ENCODE data around the gene FAF1.
"Not testable (repeated sequence)": the region's sequence is repeated elsewhere in the genome, so short reads cannot be mapped to it uniquely, and the experiment has no call there.

The FAF1 gene

GRCh38 chr1:50527987-50528320 is 432.1 kb downstream of the FAF1 start:
- not testable (repeated sequence) for H3K4me1 ChIP-seq (ENCODE audit: control insufficient read depth, insufficient read depth, low read length, poor library complexity, severe bottlenecking); H3K9me3 ChIP-seq (ENCODE audit: control insufficient read depth, low read length); H3K27ac ChIP-seq (ENCODE audit: low read depth, low read length, severe bottlenecking); H3K36me3 ChIP-seq (ENCODE audit: control insufficient read depth, insufficient read depth, low read length); H3K4me3 ChIP-seq (ENCODE audit: extremely low read depth, insufficient read depth, low read length, poor library complexity, severe bottlenecking)
- 90% methylated on average over 2 to 3 of the region's 3 CpGs for WGBS, 2 experiments (ENCODE audit: insufficient coverage in 2 of 2)

DNA sequence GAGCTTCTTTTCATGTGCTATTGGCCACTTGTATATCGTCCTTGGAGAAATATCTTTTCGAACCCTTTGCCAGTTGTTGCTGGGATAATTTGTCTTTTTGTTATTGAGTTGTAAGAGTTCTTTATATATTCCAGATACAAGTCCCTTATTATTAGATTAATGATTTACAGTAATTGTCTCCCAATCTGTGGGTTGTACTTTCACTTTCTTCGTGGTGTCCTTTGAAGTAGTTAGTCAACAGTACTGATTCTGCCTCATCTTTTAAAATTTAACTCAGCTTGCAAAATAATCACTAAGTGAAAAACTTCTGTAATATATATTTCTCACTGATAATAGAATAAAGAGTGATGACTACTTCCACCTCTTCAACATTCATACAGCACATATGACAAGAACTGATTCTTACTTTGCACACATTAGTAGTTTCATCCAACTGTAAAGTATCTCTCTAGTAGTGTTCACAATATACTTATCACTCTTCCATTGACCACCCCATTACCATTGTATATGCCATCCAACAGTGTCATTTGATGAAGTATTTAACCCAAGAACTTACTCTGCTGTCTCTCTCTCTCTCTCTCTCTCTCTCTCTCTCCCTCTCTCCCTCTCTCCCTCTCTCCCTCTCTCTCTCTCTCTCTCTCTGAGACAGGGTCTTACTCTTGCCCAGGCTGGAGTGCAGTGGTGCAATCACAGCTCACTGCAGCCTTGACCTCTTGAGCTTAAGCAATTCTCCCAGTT is 432.6 kb downstream of the FAF1 start:
- WGBS, 2 experiments (ENCODE audit: insufficient coverage in 2 of 2) = no CpG with 5 or more reads among the region's 3 CpGs
- H3K9me3 ChIP-seq (ENCODE audit: control insufficient read depth, low read length) = peaks cover 5% of the 10 kb centered on the region
- no peaks in the 10 kb centered on the region for H3K4me1 ChIP-seq (ENCODE audit: control insufficient read depth, insufficient read depth, low read length, poor library complexity, severe bottlenecking)
- H3K36me3 ChIP-seq (ENCODE audit: control insufficient read depth, insufficient read depth, low read length) = peaks cover 4% of the 10 kb centered on the region
- H3K4me3 ChIP-seq (ENCODE audit: extremely low read depth, insufficient read depth, low read length, poor library complexity, severe bottlenecking) = no peak overlapping the region
- no peak overlapping the region for H3K27ac ChIP-seq (ENCODE audit: low read depth, low read length, severe bottlenecking)

DNA sequence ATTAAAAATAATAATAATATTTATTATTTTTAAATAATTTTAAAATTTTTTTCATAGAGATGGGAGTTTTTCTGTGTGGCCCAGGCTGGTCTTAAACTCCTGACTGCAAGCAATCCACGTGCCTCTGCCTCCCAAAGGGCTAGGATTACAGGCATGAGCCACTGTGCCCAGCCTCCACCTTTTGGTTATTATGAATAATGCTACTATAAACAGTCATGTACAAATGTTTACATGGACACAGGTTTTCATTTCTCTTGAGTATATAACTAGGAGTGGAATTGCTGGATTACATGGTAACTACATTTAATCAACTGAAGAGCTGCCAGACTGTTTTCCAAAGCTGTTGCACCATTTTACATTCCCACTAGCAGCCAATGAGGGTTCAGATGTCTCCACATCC is 433.6 kb downstream of the FAF1 start:
- Histone ChIP-seq H3K36me3 (ENCODE audit: control insufficient read depth, insufficient read depth, low read length) (peaks cover 4% of the 10 kb centered on the region), H3K4me1 (ENCODE audit: control insufficient read depth, insufficient read depth, low read length, poor library complexity, severe bottlenecking) (no peaks in the 10 kb centered on the region), H3K27ac (ENCODE audit: low read depth, low read length, severe bottlenecking) (no peak overlapping the region), H3K9me3 (ENCODE audit: control insufficient read depth, low read length) (peaks cover 5% of the 10 kb centered on the region), H3K4me3 (ENCODE audit: extremely low read depth, insufficient read depth, low read length, poor library complexity, severe bottlenecking) (no peak overlapping the region)
- no CpG with 5 or more reads among the region's 1 CpG for WGBS, 2 experiments (ENCODE audit: insufficient coverage in 2 of 2)

DNA sequence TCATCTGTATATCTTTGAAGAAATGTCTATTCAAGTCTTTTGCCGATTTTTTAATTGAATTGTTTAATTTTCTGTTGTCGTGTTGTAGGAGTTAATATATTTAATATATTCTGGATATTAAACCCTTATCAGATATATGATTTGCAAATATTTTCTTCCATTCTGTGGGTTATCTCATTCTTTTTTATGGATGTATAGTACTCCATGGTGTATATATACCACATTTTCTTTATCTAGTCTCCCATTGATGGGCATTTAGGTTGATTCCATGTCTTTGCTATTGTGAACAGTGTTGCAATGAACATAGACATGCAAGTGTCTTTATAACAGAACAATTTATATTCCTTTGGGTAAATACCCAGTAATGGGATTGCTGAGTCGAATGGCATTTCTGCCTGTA is 436.5 kb downstream of the FAF1 start:
- H3K4me3 ChIP-seq (ENCODE audit: extremely low read depth, insufficient read depth, low read length, poor library complexity, severe bottlenecking) = no peak overlapping the region
- H3K9me3 ChIP-seq (ENCODE audit: control insufficient read depth, low read length) = peaks cover 5% of the 10 kb centered on the region
- H3K36me3 ChIP-seq (ENCODE audit: control insufficient read depth, insufficient read depth, low read length) = peaks cover 4% of the 10 kb centered on the region
- WGBS, 2 experiments (ENCODE audit: insufficient coverage in 2 of 2) = 80 to 88% methylated on average over 1 of the region's 3 CpGs
- H3K27ac ChIP-seq (ENCODE audit: low read depth, low read length, severe bottlenecking) = no peak overlapping the region
- no peaks in the 10 kb centered on the region for H3K4me1 ChIP-seq (ENCODE audit: control insufficient read depth, insufficient read depth, low read length, poor library complexity, severe bottlenecking)

GRCh38 chr1:50522691-50523342 is 437.2 kb downstream of the FAF1 start:
- Histone ChIP-seq H3K4me1 (ENCODE audit: control insufficient read depth, insufficient read depth, low read length, poor library complexity, severe bottlenecking) (no peaks in the 10 kb centered on the region), H3K9me3 (ENCODE audit: control insufficient read depth, low read length) (peaks cover 5% of the 10 kb centered on the region), H3K4me3 (ENCODE audit: extremely low read depth, insufficient read depth, low read length, poor library complexity, severe bottlenecking) (no peak overlapping the region), H3K27ac (ENCODE audit: low read depth, low read length, severe bottlenecking) (no peak overlapping the region), H3K36me3 (ENCODE audit: control insufficient read depth, insufficient read depth, low read length) (peaks cover 4% of the 10 kb centered on the region)
- no CpG with 5 or more reads among the region's 1 CpG for WGBS, 2 experiments (ENCODE audit: insufficient coverage in 2 of 2)

GRCh38 chr1:50521703-50522102 is 438.4 kb downstream of the FAF1 start:
- WGBS, 2 experiments (ENCODE audit: insufficient coverage in 2 of 2) = 100% methylated on average over 1 of the region's 4 CpGs; no CpG with 5 or more reads in 1 of the 2 experiments
- H3K27ac ChIP-seq (ENCODE audit: low read depth, low read length, severe bottlenecking) = no peak overlapping the region
- peaks cover 3% of the 10 kb centered on the region for H3K36me3 ChIP-seq (ENCODE audit: control insufficient read depth, insufficient read depth, low read length)
- no peaks in the 10 kb centered on the region for H3K4me1 ChIP-seq (ENCODE audit: control insufficient read depth, insufficient read depth, low read length, poor library complexity, severe bottlenecking)
- no peak overlapping the region for H3K4me3 ChIP-seq (ENCODE audit: extremely low read depth, insufficient read depth, low read length, poor library complexity, severe bottlenecking)
- peaks cover 5% of the 10 kb centered on the region for H3K9me3 ChIP-seq (ENCODE audit: control insufficient read depth, low read length)

GRCh38 chr1:50517488-50517887 is 442.6 kb downstream of the FAF1 start:
- H3K9me3 ChIP-seq (ENCODE audit: control insufficient read depth, low read length) = no peaks in the 10 kb centered on the region
- H3K27ac ChIP-seq (ENCODE audit: low read depth, low read length, severe bottlenecking) = no peak overlapping the region

DNA sequence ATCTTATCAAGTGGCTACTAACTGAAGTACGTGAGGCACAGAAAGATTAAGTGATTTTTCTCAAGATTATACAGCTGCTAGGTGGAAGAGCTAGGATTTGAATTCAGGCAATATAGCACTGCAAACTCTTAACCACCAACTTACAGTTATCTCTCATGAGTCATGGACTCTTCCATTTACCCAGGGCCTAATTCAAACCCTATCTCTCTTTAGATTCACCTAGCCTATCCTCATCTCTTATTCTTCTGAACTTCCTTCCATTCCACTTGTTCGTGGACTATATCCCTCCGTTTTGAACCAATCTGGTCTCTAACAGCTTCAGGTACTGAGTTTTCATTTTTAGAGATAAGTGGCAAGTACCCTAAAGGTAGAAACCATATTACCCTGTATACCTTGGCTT is 444.0 kb downstream of the FAF1 start:
- no peaks in the 10 kb centered on the region for H3K4me1 ChIP-seq (ENCODE audit: control insufficient read depth, insufficient read depth, low read length, poor library complexity, severe bottlenecking)
- no peaks in the 10 kb centered on the region for H3K36me3 ChIP-seq (ENCODE audit: control insufficient read depth, insufficient read depth, low read length)
- no peak overlapping the region for H3K27ac ChIP-seq (ENCODE audit: low read depth, low read length, severe bottlenecking)
- no CpG with 5 or more reads among the region's 3 CpGs for WGBS, 2 experiments (ENCODE audit: insufficient coverage in 2 of 2)
- no peaks in the 10 kb centered on the region for H3K9me3 ChIP-seq (ENCODE audit: control insufficient read depth, low read length)
- no peak overlapping the region for H3K4me3 ChIP-seq (ENCODE audit: extremely low read depth, insufficient read depth, low read length, poor library complexity, severe bottlenecking)

More at GRCh38 chr1:50517488-50517887, 442.6 kb downstream of the FAF1 start:
- Histone ChIP-seq H3K4me1 (ENCODE audit: control insufficient read depth, insufficient read depth, low read length, poor library complexity, severe bottlenecking) (no peaks in the 10 kb centered on the region), H3K36me3 (ENCODE audit: control insufficient read depth, insufficient read depth, low read length) (no peaks in the 10 kb centered on the region), H3K4me3 (ENCODE audit: extremely low read depth, insufficient read depth, low read length, poor library complexity, severe bottlenecking) (no peak overlapping the region)

- Histone ChIP-seq H3K9me3 (ENCODE audit: control insufficient read depth, low read length) (peaks cover 4% of the 10 kb centered on the region), H3K4me3 (ENCODE audit: extremely low read depth, insufficient read depth, low read length, poor library complexity, severe bottlenecking) (no peak overlapping the region), H3K36me3 (ENCODE audit: control insufficient read depth, insufficient read depth, low read length) (no peaks in the 10 kb centered on the region), H3K4me1 (ENCODE audit: control insufficient read depth, insufficient read depth, low read length, poor library complexity, severe bottlenecking) (no peaks in the 10 kb centered on the region), H3K27ac (ENCODE audit: low read depth, low read length, severe bottlenecking) (no peak overlapping the region)
Measured at GRCh38 chr1:50508040-50508586, 452.0 kb downstream of the FAF1 start.

DNA sequence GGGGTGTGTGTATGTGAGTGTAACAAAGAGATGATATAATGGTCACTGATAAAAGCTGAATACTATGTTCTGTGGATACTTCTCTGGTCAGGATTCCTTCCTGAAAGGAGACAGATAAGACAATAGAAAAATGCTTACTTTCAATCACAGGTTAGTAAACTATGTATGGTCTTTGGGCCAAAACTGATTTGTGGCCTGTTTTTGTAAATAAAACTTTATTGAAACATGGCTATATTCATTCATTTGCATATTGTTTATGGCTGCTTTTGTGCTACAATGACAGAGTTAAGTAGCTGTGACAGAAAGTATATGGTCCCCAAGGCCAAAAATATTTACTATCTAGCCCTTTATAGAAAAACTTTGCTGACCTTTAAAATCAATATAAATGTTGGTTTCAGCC is 454.6 kb downstream of the FAF1 start:
- Histone ChIP-seq H3K4me1 (ENCODE audit: control insufficient read depth, insufficient read depth, low read length, poor library complexity, severe bottlenecking) (no peaks in the 10 kb centered on the region), H3K27ac (ENCODE audit: low read depth, low read length, severe bottlenecking) (no peak overlapping the region), H3K36me3 (ENCODE audit: control insufficient read depth, insufficient read depth, low read length) (no peaks in the 10 kb centered on the region), H3K4me3 (ENCODE audit: extremely low read depth, insufficient read depth, low read length, poor library complexity, severe bottlenecking) (no peak overlapping the region), H3K9me3 (ENCODE audit: control insufficient read depth, low read length) (peaks cover 5% of the 10 kb centered on the region)

DNA sequence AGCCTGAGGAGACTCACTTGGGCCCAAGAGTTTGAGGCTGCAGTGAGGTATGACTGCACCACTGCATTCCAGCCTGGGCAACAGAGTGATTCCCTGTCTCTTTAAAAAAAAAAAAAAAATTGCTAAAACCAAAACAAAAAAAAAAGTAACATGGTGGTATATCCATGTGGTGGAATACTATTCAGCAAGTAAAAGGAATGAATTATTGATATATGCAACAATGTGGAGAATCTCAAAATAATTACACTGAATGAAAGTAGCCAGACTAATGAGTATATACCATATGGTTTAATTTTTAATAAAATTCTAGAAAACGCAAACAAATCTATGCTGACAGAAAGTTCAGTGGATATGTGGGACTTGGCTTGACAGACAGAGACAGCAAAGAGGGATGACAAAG is 456.6 kb downstream of the FAF1 start:
- no peak overlapping the region for H3K4me3 ChIP-seq (ENCODE audit: extremely low read depth, insufficient read depth, low read length, poor library complexity, severe bottlenecking)
- WGBS, 2 experiments (ENCODE audit: insufficient coverage in 2 of 2) = no CpG with 5 or more reads among the region's 1 CpG
- H3K4me1 ChIP-seq (ENCODE audit: control insufficient read depth, insufficient read depth, low read length, poor library complexity, severe bottlenecking) = no peaks in the 10 kb centered on the region
- no peak overlapping the region for H3K27ac ChIP-seq (ENCODE audit: low read depth, low read length, severe bottlenecking)
- H3K36me3 ChIP-seq (ENCODE audit: control insufficient read depth, insufficient read depth, low read length) = no peaks in the 10 kb centered on the region
- peaks cover 5% of the 10 kb centered on the region for H3K9me3 ChIP-seq (ENCODE audit: control insufficient read depth, low read length)
